ENCODE data around the gene EHBP1. TPM values are rescaled to one million over a fixed set of nuclear protein-coding genes. Genes with fewer than 3 reads are reported as not detected.

The EHBP1 gene
- total RNA-seq, 3 donors from 2014 or later: 65.9 to 118 (median 87.2) TPM

DNA sequence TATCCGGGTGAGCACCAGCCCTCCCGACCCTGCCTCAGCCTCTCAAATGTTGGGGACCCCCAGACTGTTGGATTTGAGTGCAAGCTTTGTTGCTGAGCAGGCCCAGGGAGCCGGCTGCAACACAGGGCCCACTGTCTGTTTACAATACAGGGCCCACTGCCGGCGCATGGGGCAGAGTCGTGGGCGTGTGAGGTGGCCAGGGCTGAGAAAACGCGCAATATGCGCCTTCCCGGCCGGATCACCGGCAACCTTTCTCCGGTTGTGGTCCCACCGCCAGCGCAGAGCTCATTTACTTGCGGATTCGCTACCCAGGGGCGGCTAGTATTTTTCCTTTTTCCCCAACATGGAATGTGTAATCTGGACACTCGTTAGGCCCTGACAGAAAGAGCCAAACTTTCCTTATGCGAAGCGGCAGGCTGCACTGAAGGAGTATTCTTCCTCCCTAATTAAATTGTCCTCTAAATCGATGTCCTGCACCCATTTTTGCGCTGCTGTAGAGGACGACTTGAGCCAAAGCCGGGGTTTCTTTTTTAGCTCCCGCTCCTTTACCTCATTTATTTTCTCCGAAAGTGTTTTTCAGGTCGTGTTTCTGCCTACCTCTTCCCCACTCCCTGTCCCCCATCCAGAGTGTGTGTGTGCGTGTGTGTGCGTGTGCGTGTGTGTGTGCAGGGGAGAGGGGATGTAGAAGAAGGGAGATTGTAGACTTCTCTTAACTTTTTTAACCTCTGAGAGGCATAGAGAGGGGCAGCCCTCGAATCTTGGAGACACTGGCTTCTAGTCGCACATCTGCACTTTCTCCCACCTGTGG is 347.8 kb downstream of the EHBP1 start:
- no peaks in the 10 kb centered on the region for H3K36me3 ChIP-seq
- TF ChIP-seq, protein P1, sequence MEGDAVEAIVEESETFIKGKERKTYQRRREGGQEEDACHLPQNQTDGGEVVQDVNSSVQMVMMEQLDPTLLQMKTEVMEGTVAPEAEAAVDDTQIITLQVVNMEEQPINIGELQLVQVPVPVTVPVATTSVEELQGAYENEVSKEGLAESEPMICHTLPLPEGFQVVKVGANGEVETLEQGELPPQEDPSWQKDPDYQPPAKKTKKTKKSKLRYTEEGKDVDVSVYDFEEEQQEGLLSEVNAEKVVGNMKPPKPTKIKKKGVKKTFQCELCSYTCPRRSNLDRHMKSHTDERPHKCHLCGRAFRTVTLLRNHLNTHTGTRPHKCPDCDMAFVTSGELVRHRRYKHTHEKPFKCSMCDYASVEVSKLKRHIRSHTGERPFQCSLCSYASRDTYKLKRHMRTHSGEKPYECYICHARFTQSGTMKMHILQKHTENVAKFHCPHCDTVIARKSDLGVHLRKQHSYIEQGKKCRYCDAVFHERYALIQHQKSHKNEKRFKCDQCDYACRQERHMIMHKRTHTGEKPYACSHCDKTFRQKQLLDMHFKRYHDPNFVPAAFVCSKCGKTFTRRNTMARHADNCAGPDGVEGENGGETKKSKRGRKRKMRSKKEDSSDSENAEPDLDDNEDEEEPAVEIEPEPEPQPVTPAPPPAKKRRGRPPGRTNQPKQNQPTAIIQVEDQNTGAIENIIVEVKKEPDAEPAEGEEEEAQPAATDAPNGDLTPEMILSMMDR (IDR thresholded peaks at IDR 0.05): no peak
- TF ChIP-seq POLR2AphosphoS5 (IDR thresholded peaks at IDR 0.05) (no peak), POLR2A (IDR thresholded peaks at IDR 0.05) (no peak)
- peaks cover 0 to 16% of the 10 kb centered on the region in 2 donors for H3K9me3 ChIP-seq
- DNase-seq (ENCODE audit: low spot score in 2 of 2): no peak
- peaks cover 7 to 85% of the 10 kb centered on the region in 2 donors for H3K27me3 ChIP-seq
- H3K27ac ChIP-seq: no peak overlapping the region
- H3K4me3 ChIP-seq: peak overlapping the region in 1 of 3 donors; percentile 51
- intact Hi-C loops (cut with DNase I; ENCODE audit: low total_unique reads): no loop called here
- H3K4me1 ChIP-seq: peaks cover 0 to 9% of the 10 kb centered on the region in 2 donors

GRCh38 chr2:63053889-63054602 is 348.5 kb downstream of the EHBP1 start:
- no peaks in the 10 kb centered on the region for H3K36me3 ChIP-seq
- no peak for TF ChIP-seq POLR2AphosphoS5 (IDR thresholded peaks at IDR 0.05)
- TF ChIP-seq POLR2A (IDR thresholded peaks at IDR 0.05): no peak
- TF ChIP-seq, protein P1 (IDR thresholded peaks at IDR 0.05): no peak
- no peak for DNase-seq (ENCODE audit: low spot score in 2 of 2)
- H3K27me3 ChIP-seq: peaks cover 9 to 85% of the 10 kb centered on the region in 2 donors
- H3K4me1 ChIP-seq: peaks cover 3 to 6% of the 10 kb centered on the region in 2 donors
- H3K9me3 ChIP-seq: peaks cover 0 to 16% of the 10 kb centered on the region in 2 donors
- peak overlapping the region in 2 of 3 donors; percentile 30 to 51 for H3K4me3 ChIP-seq
- no peak overlapping the region for H3K27ac ChIP-seq
- intact Hi-C loops (cut with DNase I; ENCODE audit: low total_unique reads): no loop called here

- Histone ChIP-seq H3K4me1 (peaks cover 0 to 3% of the 10 kb centered on the region in 2 donors), H3K9me3 (peaks cover 0 to 16% of the 10 kb centered on the region in 2 donors), H3K4me3 (peak overlapping the region in 1 of 3 donors; percentile 58), H3K27ac (no peak overlapping the region), H3K36me3 (no peaks in the 10 kb centered on the region), H3K27me3 (peaks cover 16 to 85% of the 10 kb centered on the region in 2 donors)
- intact Hi-C loops (cut with DNase I; ENCODE audit: low total_unique reads): no loop called here
- TF ChIP-seq POLR2AphosphoS5 (IDR thresholded peaks at IDR 0.05): no peak
- no peak for TF ChIP-seq POLR2A (IDR thresholded peaks at IDR 0.05)
- TF ChIP-seq, protein P1 (IDR thresholded peaks at IDR 0.05): no peak
- DNase-seq (ENCODE audit: low spot score in 2 of 2): no peak
Observed at GRCh38 chr2:63054841-63055225, 349.3 kb downstream of the EHBP1 start.

DNA sequence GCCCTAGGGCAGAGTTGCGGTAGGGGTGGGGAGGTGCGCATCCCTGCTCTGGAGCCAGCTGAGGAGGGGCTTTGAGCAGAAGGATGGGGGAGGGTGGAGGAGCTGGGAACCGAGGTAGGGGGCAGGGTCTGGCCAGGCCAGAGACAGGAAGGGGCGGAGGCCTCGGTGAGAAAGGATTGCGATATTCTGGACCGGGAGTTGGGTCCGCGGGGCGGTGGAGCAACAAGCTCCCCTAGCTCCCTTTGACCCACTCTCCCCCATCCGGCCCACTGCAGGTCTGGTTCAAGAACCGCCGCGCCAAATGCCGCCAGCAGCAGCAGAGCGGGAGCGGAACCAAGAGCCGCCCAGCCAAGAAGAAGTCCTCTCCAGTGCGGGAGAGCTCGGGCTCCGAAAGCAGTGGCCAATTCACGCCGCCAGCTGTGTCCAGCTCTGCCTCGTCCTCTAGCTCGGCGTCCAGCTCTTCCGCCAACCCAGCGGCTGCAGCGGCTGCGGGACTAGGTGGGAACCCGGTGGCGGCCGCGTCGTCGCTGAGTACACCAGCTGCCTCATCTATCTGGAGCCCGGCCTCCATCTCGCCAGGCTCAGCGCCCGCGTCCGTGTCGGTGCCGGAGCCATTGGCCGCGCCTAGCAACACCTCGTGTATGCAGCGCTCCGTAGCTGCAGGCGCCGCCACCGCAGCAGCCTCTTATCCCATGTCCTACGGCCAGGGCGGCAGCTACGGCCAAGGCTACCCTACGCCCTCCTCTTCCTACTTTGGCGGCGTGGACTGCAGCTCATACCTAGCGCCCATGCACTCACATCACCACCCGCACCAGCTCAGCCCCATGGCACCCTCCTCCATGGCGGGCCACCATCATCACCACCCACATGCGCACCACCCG is 350.0 kb downstream of the EHBP1 start:
- Histone ChIP-seq H3K9me3 (peaks cover 0 to 16% of the 10 kb centered on the region in 2 donors), H3K27me3 (peaks cover 16 to 90% of the 10 kb centered on the region in 2 donors), H3K36me3 (no peaks in the 10 kb centered on the region), H3K4me1 (peaks cover 0 to 3% of the 10 kb centered on the region in 2 donors), H3K4me3 (peak overlapping the region in 1 of 3 donors; percentile 58), H3K27ac (no peak overlapping the region)
- intact Hi-C loops (cut with DNase I; ENCODE audit: low total_unique reads): no loop called here
- TF ChIP-seq POLR2AphosphoS5 (IDR thresholded peaks at IDR 0.05) (no peak), POLR2A (IDR thresholded peaks at IDR 0.05) (no peak)
- TF ChIP-seq, protein P1 (IDR thresholded peaks at IDR 0.05): no peak
- no peak for DNase-seq (ENCODE audit: low spot score in 2 of 2)
